HG03571 (cell line): ENCODE data around the gene MORN1.
"Not testable (repeated sequence)": the region's sequence is repeated elsewhere in the genome, so short reads cannot be mapped to it uniquely, and the experiment has no call there.

Source experiments
- ATAC-seq: cut with Tn5 transposase; IDR thresholded peaks from one replicate; pipeline ENCODE4 v1.9.1; 2021; ENCODE audit not compliant: unreplicated experiment

The MORN1 gene

GRCh38 chr1:2341706-2342383 lies 49.5 kb downstream of the MORN1 start:
- ATAC-seq = no peak

DNA sequence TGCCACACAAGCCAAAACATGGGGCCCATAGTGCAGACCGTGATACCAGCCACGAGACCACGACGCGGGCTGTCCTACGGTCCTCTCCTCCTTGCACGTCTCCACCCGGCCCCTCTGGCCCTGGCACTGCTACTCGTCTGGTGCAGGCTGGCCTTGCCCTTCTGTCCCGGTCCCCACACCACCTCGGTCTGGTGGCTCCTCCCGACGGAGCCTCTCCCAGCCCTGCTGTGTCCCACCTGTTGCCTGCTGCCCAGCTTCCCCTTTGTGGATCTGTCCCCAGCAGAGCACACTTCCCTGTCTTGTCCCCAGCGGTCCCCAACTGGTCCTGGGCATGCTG lies 50.5 kb downstream of the MORN1 start:
- ATAC-seq = no peak

DNA sequence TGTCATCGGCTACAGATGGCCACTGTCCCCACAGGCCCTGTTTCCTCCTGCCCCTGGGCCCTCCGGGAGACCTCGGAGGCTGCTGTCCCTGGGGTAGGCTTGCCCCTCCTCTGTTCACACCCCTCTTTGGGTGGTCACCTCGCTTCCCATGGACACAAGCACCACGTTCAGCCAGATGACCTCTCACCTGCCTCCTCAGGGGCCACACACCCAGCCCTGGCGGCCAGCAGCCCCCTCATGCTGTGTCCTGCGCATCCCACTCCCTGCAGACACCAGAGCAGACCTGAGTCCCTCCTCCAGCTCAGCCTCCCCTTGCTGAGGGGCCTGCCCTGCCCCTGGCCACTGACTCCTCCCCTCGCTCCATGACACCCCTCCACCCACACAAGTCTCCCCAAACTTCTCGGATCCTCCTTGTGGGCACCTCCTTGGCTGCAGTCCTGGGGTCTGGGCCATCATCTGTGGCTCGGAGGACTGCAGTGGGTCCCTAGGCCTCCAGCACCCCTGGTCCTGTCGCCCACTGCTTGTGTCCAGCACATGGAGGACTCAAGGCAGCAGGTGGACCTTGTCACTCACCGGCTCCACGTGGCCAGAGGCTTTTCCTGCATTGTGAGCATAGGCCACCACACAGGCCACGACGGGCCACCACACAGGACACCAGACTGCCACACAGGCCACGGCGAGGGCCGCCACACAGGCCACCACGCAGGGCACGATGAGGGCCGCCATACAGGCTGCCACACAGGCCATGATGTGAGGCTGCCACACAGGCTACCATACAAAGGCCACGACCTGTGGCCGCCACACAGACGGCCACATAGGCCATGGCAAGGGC lies 51.1 kb downstream of the MORN1 start:
- ATAC-seq = no peak

- no peak for ATAC-seq
Observed at GRCh38 chr1:2339206-2340085, 51.9 kb downstream of the MORN1 start.

- ATAC-seq = no peak
Observed at GRCh38 chr1:2337501-2337900, 53.9 kb downstream of the MORN1 start.

DNA sequence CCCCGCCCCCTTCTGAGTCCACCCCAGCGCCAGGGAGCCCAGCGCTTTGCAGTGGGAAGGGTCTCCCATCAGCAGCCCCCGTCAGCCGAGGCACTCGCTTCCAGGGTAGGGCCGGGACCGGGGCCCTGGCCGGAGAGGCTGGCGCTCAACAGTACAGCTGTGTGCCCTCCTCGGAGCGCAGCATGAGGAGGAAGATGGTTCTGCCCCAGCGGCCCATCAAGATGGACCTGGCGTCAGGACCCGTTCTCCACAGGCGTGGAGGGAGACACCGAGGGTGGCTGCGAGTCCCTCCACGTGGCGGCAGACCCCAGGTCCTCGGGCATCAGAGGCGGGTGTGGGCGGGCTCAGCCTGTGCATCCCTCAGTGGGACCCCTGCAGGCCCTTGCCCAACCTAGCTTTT lies 54.3 kb downstream of the MORN1 start:
- no peak for ATAC-seq

- no peak for ATAC-seq
Observed at GRCh38 chr1:2336499-2336898, 54.9 kb downstream of the MORN1 start.

DNA sequence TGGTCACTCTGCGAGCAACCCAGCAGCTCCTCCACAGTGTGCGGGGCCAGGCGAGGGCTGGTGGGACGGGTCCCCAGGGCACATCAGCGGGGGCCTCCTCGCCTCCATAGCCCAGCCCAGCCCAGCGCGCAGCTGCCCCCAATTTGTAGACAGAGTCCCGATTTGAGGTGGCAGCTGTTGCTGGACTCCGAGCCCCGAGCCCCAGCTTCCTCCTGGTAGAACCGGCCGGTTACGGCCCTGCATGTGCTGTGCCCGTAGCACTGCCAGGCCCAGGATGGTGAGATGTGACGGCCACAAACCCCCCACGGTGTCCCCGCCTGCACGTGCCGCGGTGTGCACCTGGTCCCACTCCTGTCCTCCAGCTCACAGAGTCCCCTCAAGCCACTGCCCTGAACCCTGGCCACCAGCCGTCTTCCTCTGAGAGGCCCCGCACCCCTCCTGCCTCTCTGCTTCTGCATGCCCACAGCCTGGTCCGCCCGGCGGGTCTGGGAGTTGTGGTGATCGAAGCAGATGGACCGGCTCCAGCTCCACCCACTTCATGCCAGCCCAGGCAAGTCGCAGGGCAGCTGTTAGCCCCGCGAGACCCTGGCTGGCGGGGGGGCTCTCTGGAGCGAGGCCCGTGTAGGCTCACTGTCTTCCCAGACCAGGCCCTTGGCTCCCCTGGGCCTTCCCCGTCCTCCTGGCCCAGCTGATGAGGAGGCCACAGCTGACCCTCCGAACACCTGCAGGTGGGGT lies 55.5 kb downstream of the MORN1 start:
- no peak for ATAC-seq

GRCh38 chr1:2334883-2335534 lies 56.3 kb downstream of the MORN1 start:
- ATAC-seq = no peak

DNA sequence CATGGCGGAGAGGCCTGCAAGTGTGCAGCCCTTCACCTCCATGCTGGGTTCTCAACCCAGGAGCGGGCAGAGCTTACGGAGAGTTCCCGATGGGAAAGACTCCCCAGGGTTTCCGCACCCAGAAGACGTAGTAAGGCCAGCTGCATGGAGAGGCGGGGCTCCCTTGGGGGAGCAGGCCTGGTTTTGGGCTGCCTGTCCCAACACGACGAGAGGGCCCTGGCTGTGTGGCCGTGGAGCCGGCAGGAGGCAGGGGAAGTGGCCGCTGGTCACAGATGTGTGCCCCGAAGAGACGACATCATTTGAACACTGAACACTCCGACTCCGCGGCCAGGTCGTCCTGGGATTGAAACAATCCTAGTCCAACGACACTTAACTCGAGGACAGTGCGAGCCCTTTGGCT lies 57.0 kb downstream of the MORN1 start:
- no peak for ATAC-seq

DNA sequence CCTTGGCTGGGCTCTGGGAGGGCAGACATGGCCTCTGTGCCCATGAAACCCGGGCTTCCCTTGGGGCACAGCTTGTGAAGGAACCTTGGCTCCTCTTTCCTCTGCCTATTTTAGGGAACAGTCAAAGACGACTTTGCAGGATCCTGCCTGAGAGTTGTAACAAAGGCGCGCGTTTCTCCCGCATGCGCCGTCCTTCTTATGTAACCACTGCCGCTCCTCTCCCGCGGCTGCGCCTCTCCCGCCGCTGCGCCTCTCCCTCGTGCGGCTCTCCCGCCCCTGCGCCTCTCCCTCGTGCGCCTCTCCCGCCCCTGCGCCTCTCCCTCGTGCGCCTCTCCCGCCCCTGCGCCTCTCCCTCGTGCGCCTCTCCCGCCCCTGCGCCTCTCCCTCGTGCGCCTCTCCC lies 59.8 kb downstream of the MORN1 start:
- ATAC-seq = not testable (repeated sequence)

DNA sequence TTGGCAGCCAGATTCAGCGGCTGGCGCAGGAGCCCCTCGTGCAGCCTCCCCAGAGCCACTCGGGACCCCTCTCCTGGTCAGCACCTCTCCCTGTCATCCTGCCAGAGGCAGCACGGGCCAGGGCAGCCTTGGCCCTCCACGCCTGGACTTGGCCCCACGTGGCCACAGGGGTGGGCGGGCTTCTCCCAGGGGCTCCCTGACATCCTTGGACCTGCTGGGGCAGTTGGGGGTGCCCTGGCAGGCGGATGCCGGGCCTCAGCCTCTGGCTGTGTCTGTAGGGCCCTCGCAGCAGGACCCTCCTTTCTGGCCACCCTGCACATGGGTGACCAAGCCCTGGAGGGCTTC lies 60.2 kb downstream of the MORN1 start:
- no peak for ATAC-seq

DNA sequence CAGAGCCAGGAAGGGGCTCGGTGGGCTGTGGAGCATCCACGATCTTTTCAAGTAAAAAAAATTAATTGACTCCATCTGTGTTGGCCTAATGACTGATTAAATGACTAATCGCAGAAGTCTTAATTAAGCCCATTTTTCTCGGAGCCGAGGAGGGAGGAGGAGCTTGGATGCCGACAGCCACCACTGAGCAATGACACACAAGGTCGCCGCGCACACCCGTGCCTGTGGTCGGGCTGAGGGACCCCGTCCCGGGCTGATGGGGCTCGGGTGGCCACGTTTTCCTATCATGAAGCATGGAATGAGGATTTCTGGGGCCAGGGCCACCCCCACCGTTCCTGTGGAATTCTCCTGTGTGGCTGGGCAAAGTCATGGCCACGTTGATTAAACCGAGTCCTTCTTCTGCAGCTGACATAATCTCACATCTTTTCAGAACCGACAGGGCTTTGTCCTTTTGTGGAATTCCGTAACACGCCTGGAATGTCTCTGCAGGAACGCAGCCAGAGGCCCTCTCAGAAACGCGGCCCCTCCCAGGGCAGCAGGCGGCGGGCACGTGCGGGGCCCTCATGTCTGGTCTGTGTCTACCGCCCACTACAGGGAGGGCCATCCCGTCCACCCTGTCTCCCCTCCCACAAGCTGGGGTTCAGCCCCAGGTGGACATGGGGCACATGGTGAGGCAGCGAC lies 60.7 kb downstream of the MORN1 start:
- no peak for ATAC-seq

GRCh38 chr1:2330035-2330434 lies 61.3 kb downstream of the MORN1 start:
- no peak for ATAC-seq

GRCh38 chr1:2328676-2329455 lies 62.5 kb downstream of the MORN1 start:
- no peak for ATAC-seq

DNA sequence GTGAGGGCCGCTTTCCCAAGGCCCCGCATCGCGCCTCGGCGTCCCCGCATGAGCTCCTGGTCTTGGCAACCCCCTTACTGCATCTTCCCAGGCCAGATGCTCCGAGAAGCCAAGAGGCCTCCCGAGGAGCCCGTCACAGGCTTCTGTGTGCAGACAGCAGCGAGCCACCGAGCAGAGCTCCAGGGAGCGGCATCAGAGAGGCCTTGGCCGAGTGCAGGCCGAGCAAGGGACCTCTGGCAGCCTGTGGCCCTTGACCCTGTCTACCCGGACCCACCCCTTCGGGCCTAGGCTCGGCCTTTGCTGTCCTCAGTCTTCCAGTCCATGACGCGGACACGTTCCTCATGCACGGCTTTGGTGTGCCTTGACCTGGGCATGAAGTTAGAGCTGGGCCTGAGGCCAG lies 63.5 kb downstream of the MORN1 start:
- ATAC-seq = no peak

- not testable (repeated sequence) for ATAC-seq
Observed at GRCh38 chr1:2327162-2327561, 64.2 kb downstream of the MORN1 start.

GRCh38 chr1:2326524-2326923 lies 64.8 kb downstream of the MORN1 start:
- no peak for ATAC-seq
